CD1c-positive myeloid dendritic cell (primary cell): ENCODE results near the gene OR7A5.
A peak's percentile ranks its signal among the peaks of the same experiment; 100 is the strongest.
"Not testable (repeated sequence)": the region's sequence is repeated elsewhere in the genome, so short reads cannot be mapped to it uniquely, and the experiment has no call there.

ENCODE experiments used
- DNase-seq: peaks from one replicate; pipeline ENCODE4 v3.0.0-alpha.2; 2016; ENCODE audit errors: extremely low spot score

Gene OR7A5

DNA sequence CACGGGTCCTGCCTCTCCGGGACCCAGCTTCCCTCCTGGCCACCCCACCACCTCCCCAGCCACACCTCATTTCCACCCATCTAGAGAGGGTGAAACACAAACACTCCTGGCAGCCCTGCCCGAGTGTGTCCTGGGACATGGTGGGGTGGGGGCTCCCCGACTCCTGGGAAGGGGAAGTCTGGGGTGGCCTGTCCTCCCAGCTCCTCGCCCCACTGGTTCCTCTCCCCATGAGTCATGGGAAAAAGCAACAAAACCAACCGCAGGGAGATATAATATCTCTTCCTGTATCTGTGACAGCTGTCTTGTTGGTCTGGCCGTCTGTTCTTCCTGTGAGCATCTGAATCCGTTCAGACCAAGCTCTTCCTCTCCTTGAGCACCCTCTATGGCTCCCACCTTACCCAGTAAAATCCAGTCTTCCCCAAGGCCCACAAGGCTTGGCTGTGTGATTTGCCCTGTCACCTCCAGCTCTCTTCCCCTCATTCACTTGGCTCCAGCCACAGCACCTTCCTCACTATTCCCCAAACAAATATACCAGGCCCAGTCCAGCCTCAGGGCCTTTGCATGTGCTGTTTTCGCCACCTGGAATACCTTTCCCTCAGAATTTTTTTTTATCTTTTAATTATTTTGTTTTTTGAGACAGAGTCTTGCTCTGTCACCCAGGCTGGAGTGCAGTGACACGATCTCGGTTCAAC, 49.7 kb downstream of the OR7A5 start:
- peak; percentile 94 for DNase-seq

DNA sequence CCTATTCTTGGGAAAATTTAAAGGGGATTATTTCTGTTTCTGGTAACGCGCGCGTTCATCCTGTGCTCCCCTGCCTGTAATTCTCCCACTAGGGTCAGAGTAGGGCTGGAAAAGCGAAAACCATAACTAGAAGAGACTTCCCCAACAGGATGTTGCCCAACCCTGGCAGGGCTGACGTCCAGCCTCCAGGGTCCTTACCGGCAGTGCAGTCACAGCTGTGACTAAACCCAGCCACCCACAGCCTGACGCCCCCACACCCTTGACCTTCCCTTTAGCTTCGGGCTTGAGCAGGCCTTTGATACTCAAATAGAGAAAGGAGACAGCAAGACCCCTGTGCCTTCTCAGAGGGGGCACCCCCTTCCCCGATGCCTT, 50.3 kb downstream of the OR7A5 start:
- peak; percentile 96 for DNase-seq

DNA sequence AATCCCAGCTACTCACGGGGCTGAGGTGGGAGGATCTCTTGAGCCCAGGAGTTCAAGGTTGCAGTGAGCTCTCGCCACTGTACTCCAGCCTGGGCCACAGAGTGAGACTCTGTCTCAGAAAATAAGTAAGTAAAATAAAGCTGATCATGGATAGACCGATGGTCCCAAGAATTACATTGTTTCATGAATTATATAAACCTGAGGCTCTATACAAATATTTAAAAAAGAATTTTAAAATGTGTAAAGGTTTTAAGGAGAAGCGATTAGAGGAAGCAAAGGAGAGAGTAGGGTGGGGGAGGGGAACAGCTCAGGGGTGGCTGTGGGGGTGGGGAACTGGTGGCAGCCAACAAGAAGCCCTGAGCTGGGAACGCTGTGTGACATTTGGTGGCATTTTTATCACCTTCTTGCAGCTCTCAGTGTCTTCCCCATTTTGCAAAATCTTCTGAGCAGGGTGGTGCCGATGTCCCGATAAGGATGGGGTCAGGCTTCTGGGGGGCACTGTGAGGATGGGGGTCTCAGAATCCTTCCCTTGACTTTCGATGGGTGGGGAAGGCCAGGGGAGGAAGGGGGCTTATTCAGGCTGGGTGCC, 51.5 kb downstream of the OR7A5 start:
- peak; percentile 51 for DNase-seq

- DNase-seq: peak; percentile 28
Measured at GRCh38 chr19:14782626-14783409, 52.2 kb downstream of the OR7A5 start.

DNA sequence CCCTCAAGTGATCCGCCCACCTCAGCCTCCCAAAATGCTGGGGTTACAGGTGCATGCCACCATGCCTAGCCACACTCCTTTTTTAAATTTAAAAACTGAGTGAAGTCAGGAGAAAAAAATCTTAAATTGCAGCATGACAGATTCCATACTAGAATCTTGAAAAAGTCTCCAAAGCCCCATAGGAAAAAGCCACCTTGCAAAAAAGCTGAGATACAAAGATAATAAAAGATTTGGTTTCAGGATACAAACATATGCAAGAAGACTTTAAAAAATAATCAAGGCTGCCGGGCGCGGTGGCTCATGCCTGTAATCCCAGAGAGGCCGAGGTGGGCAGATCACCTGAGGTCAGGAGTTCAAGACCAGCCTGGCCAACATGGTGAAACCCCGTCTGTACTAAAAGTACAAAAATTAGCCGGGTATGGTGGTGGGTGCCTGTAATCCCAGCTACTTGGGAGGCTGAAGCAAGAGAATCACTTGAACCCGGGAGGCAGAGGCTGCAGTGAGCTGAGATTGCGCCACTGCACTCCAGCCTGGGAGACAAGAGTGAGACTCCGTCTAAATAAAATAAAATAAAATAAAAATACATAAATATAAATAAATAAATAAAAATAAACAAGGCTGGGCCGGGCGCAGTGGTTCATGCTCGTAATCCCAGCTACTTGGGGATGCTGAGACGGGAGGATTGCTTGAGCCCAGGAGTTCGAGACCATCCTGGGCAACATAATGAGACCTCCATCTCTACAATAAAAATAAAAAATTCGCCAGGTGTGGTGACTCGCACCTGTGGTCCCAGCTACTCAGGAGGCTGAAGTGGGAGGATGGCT, 53.1 kb downstream of the OR7A5 start:
- not testable (repeated sequence) for DNase-seq

- DNase-seq: peak; percentile 17
Measured at GRCh38 chr19:14780622-14781225, 54.3 kb downstream of the OR7A5 start.

DNA sequence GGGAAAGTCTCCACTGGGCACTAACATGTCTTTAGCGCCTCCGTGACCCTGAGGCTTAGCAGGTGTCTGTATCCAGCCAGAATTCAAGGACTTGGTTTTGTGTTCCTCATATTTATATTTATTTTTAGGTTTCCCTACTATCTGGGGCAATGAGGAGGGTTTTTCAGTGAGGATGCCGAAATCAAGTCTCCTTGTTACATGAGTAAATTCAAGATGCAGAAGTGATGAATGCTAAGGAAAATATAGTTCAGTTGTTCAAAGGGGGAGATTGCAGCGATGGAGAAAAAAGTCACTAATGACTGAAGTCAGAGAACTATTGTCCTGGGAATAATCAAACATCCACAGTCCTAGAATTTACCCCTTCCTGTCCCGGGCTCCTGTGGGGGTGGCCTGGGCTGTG, 55.8 kb downstream of the OR7A5 start:
- no peak for DNase-seq

DNA sequence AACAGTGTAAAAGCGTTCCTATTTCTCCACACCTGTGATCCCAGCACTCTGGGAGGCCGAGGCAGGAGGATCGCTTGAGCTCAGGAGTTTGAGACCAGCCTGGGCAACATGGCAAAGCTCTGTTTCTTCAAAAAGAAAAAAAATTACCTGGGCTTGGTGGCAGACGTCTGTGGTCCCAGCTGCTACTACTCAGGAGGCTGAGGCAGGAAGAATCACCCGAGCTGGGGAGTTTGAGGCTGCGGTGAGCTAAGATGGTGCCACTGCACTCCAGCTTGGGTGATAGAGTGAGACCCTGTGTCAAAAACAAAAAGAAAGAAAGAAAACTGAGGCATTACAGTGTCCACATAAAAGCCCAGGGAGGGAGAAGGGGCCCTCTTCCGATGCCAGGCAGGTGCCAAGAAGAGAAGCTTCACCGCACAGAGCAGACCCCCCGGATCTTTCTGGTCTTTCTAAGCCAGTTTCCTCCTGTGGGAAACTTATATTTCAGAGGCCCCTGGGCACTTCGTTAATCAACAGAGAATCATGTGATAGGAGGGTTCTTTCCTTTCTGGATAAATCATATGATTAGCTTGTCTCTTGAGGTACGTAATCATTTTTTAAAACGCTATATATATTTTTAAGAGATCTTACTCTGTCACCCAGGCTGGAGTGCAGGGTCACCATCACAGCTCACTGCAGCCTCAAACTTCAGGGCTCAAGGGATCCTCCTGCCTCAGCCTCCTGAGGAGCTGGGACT, 56.7 kb downstream of the OR7A5 start, which contains the start of gene ADGRE2:
ADGRE2 (minus strand) TSS at position 451 of the 736 bp plus-strand sequence. CDS start 1,804 bp downstream, outside the sequence.
- not testable (repeated sequence) for DNase-seq

- DNase-seq: not testable (repeated sequence)
Measured at GRCh38 chr19:14777645-14778044, 57.3 kb downstream of the OR7A5 start.
